AG10803 (cell line): Measurements from ENCODE around the gene PIGU.
A peak's percentile ranks its signal among the peaks of the same experiment; 100 is the strongest.

Experiments used
- DNase-seq: peaks from one replicate; pipeline ENCODE4 v3.0.0; 2010; ENCODE audit warnings: low read depth
- H3K4me3 ChIP-seq: 2 replicates; pipeline ENCODE4 v1.5.1; 2011; ENCODE audit warnings: mild to moderate bottlenecking, low read length, control low read depth
- TF ChIP-seq, protein P1 (sequence below): conservative IDR thresholded peaks from 2 replicates; pipeline ENCODE4 v1.5.1; 2011; ENCODE audit warnings: mild to moderate bottlenecking, low read length, control low read depth, inconsistent platforms

The PIGU gene

DNA sequence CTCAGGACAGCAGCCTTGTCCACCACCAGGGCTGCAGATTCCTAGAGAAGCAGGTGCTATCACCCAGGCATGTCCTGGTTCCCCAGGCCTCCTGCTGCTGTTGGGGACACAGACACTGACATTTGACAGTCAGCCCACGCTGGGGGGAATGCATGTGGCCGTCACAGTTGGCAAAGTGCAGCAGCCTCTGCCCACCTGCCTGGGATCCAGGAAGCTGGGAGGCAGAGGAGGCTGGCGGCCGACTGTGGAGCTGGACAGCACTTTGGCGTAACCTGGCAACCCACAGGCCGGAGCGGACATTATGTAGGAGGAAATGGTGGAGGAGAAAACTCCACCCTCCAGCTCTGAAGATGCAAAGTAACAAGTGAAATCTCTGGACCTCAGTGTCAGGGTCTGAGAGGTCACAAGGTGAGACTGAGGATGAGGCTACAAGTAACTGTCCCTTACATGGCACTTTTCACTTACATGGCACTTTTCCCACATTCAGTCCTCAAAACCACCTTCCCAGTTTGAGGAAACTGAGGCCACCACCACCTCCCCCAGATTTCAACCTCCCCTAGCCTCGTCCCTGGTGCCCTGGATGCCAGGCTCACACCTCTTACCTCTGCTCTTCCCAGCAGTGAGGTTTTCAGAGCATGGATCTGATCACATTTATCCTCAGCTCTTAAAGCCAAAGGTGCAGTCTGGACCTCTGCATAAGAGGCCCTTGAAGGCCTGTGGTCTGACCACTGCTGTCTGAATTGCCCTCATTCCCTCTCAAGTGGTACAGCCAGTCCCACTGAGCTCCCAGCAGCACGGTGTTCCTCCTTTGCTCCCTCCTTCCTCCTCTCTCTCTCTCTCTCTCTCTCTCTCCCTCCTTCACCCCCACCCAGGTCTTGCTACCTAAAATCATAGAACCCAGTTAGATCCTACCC is 109.7 kb downstream of the PIGU start:
- DNase-seq, result no peak
- H3K4me3 ChIP-seq, result no peak overlapping the region
- TF ChIP-seq, protein P1, sequence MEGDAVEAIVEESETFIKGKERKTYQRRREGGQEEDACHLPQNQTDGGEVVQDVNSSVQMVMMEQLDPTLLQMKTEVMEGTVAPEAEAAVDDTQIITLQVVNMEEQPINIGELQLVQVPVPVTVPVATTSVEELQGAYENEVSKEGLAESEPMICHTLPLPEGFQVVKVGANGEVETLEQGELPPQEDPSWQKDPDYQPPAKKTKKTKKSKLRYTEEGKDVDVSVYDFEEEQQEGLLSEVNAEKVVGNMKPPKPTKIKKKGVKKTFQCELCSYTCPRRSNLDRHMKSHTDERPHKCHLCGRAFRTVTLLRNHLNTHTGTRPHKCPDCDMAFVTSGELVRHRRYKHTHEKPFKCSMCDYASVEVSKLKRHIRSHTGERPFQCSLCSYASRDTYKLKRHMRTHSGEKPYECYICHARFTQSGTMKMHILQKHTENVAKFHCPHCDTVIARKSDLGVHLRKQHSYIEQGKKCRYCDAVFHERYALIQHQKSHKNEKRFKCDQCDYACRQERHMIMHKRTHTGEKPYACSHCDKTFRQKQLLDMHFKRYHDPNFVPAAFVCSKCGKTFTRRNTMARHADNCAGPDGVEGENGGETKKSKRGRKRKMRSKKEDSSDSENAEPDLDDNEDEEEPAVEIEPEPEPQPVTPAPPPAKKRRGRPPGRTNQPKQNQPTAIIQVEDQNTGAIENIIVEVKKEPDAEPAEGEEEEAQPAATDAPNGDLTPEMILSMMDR, result no peak

- DNase-seq, result no peak
- no peak overlapping the region for H3K4me3 ChIP-seq
- TF ChIP-seq, protein P1, result no peak
These were observed 112.1 kb downstream of the PIGU start for GRCh38 chr20:34564833-34565232.

- TF ChIP-seq, protein P1, result peak; percentile 45
These were observed 114.3 kb downstream of the PIGU start for GRCh38 chr20:34562641-34563040.

DNA sequence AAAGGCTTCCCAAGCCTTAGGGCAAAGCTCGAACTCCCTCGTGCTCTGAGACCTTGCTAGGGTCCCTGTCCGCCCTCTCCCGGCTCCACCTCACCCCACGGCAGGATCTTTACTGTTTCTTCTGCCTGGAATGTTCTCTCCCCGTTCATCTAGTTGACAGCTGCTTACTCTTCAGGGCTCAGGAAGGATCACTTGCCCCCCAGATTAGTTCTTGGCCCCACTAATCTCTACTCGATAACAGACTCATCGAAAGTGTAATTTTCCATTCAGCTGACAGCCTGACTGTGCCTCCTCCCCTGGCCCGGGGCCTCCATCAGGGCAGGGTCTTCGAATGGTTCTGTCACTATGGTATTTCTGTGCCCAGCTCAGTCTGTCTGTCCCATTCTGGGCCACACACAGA is 115.2 kb downstream of the PIGU start:
- TF ChIP-seq, protein P1, result no peak
- DNase-seq, result no peak
- no peak overlapping the region for H3K4me3 ChIP-seq

More at GRCh38 chr20:34562641-34563040, 114.3 kb downstream of the PIGU start:
- DNase-seq, result no peak
- H3K4me3 ChIP-seq, result no peak overlapping the region

- TF ChIP-seq, protein P1, result no peak
- DNase-seq, result no peak
- H3K4me3 ChIP-seq, result no peak overlapping the region
These were observed 116.3 kb downstream of the PIGU start for GRCh38 chr20:34560614-34561013.

- TF ChIP-seq, protein P1, result no peak
- H3K4me3 ChIP-seq, result no peak overlapping the region
- DNase-seq, result no peak
These were observed 116.8 kb downstream of the PIGU start for GRCh38 chr20:34560141-34560523.
